ENCODE measurements around the gene SH3TC1.

The SH3TC1 gene

GRCh38 chr4:8259743-8260430, 60.8 kb downstream of the SH3TC1 start:
- DNase-seq (ENCODE audit: low read depth in 1 of 2, low spot score in 1 of 2), result no peak

DNA sequence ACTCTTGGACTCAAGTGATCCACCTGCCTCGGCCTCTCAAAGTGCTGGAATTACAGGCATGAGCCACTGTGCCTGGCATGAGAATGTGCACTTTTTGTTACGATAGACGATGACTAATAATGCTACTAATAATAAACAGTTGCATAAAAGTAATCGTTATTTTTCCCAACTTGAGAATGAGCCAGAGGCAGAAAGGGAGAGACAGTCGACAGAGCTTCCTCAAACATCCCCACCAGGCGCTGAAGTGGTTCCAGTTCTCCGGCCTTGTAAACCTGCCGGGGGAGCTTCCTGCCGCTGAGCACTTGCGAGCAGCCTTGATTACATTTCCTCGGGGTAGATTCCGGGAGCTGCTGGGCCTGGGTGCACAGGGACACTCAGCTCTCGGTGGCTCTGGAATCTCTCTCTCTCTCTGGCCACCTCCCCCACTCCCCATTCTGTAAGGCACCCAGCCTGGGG, 61.6 kb downstream of the SH3TC1 start:
- DNase-seq (ENCODE audit: low read depth in 1 of 2, low spot score in 1 of 2), result no peak

DNA sequence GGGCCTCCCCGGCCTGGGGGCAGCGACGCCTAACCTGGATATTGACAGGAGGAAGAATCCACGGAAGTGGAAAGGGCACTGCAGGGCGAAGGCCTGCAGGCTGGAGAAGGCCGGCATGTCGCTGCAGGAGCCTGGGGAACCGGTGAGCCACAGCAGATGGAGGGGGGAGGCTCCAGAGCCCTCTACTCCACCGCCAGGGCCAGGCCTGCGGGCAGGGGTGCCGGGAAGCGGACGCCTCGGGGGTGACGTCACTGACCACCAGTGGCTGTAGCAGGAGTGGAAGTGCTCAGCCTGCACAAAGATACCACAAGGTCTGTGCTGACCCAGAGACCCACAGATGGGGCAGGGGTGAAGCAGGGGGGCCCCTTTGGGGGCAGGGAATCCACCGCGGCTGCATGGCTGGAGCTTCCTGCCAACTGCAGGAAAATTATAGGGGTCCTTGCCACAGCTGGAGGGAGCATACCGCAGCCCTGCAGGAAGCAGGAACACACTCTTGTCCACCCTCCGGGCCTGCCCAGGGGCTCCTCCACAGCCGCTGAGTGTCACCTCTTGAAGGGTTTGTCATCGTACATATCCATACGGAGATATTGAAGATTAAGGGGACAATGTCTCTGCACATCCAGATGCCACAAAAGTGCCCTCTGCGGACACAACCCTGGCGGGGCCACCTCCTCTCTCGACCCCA, 62.9 kb downstream of the SH3TC1 start:
- DNase-seq (ENCODE audit: low read depth in 1 of 2, low spot score in 1 of 2), result no peak

DNA sequence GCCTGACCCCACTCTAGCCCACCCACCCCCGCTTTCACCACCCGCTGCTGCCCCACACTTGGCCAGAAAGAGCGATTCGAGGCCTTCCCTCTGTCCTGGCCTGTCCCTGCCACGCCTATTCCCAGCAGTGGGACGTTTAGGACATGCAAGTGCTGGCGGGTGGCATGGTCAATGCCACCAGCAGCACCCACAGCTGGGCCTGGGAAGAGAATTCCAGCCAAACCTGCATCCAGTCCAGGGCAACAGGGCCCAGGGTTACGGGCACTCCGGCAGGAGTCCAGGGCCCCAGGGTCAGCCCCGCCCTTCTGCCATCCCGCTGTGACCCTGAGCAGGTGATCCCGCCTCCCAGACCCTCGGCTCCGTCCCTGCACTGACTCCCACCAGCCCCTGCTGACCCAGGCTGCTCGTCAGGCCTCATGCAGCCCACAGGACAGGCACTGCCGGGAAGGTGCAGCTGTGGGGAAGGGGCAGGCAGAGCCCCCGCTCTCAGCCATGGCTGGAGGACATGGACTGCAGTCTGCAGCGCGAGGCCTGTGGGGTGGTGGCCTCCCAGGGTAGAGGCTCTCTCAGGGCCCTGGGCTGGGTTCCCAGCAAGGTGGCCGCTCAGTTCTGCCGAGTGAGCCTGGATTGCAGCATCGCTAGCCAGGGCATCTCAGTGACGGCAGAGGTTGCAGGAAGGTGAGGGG, 63.7 kb downstream of the SH3TC1 start:
- no peak for DNase-seq (ENCODE audit: low read depth in 1 of 2, low spot score in 1 of 2)

DNA sequence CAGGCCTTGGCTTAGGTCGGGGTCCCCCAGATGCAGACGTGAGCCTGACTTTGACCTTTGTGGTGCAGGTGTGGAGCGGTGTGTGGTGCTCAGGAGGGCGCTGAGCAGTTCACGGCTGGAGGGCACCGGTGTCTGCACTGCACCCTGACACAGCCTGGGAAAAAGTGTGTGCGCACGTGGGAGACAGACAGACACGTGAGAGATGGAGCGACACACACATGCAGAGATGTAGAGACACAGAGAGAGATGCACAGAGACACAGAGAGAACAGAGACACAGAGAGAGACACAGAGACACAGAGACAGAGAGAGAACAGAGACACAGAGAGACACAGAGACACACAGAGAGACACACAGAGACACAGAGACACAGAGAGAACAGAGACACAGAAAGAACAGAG, 64.3 kb downstream of the SH3TC1 start:
- no peak for DNase-seq (ENCODE audit: low read depth in 1 of 2, low spot score in 1 of 2)

DNA sequence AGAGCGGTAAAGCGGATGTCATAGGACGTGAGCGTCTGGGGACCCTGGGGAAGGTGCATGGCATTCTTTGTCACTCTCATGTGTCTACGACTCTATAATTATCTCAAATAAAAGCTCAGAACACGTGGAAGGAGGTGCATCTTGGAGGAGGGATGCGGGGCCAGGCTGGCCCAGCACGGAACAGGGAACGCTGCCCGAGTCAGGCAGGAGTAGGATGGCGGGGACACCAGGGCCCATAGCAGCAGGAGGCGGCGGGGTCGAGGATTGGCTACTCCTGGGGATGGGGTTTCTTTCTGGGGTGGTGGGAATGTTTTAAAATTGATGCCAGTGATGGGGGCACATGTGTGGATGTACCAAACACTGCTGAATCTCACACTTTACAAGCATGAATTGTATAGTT, 65.0 kb downstream of the SH3TC1 start:
- DNase-seq (ENCODE audit: low read depth in 1 of 2, low spot score in 1 of 2), result no peak

DNA sequence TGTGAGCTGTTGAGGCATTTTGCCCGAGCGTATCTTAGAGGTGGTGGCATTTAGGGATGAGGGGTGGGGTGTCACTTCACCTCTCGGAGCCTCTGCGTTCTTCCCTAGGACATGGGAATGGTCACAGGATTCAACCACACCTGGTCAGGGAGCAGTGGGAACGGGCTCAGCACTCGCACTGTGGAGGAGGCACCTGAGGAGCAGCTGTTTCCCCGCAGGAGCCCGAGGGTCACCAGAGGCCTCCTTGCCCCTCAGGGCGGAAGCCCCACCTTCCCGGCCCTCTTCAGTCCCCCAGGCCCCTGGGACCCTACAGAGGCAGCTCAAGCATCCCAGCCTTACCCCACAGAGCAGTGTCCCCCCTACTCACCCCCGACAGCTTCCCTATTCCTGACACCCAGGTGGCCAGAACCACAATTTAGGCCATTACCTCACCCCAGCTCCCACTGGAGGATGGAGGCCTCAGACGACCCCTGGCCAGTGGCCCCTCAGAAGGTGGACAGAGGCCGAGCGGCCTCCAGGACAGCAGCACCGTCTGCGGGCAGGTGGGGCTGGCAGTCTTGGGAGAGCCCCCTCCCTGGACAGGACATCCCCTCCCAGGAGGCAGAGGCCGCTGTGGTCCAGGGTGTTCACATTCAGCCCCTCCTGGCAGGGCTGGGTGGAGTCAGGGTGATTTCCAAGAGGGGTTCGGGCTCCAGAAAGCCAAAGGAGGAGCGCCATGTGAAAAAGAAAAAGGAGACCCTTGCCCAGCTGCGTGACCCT, 66.3 kb downstream of the SH3TC1 start:
- no peak for DNase-seq (ENCODE audit: low read depth in 1 of 2, low spot score in 1 of 2)

GRCh38 chr4:8266088-8266487, 67.0 kb downstream of the SH3TC1 start:
- DNase-seq (ENCODE audit: low read depth in 1 of 2, low spot score in 1 of 2), result no peak

DNA sequence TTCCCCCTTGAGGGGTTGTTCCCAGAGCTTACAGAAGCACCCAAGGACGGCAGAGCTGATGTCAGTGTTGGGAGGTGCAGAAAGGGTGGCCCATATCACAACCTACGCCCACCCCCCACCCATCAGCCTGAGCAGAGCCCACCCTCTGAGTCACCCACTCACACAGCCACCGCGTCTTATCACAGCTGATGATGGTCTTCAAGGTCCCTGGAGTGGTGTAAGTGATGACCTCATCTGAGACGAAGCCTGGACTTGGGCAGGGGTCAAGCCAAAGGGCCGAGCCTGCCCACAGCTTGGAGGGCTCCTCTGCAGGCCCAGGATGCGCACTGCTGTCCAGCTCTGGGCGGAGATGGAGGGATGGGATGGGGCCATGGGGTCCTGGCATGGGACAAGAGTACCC, 67.4 kb downstream of the SH3TC1 start:
- DNase-seq (ENCODE audit: low read depth in 1 of 2, low spot score in 1 of 2), result no peak

DNA sequence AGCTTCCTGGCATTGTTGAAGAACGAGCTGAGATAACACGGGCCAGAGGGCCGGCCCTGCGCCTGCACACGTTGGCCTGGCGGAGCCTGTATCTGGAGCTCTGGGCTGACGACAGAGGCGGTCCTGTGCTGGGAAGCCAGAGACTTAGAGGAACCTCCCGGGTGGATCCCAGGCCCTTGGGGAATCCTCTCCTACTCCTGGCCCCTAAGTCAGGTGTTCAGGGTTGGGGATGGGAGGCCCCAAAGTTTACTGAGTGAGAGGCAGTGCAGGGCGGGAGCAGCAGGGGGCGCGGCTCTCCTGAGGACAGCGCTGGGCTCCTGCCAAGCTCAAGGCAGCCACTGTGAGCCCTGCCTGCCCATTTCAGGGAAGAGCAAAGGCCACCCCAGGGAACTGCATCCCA, 68.0 kb downstream of the SH3TC1 start:
- DNase-seq (ENCODE audit: low read depth in 1 of 2, low spot score in 1 of 2), result no peak

GRCh38 chr4:8268211-8268610, 69.1 kb downstream of the SH3TC1 start:
- DNase-seq (ENCODE audit: low read depth in 1 of 2, low spot score in 1 of 2), result no peak

- no peak for DNase-seq (ENCODE audit: low read depth in 1 of 2, low spot score in 1 of 2)
Observed at GRCh38 chr4:8268901-8269534, 69.9 kb downstream of the SH3TC1 start.

DNA sequence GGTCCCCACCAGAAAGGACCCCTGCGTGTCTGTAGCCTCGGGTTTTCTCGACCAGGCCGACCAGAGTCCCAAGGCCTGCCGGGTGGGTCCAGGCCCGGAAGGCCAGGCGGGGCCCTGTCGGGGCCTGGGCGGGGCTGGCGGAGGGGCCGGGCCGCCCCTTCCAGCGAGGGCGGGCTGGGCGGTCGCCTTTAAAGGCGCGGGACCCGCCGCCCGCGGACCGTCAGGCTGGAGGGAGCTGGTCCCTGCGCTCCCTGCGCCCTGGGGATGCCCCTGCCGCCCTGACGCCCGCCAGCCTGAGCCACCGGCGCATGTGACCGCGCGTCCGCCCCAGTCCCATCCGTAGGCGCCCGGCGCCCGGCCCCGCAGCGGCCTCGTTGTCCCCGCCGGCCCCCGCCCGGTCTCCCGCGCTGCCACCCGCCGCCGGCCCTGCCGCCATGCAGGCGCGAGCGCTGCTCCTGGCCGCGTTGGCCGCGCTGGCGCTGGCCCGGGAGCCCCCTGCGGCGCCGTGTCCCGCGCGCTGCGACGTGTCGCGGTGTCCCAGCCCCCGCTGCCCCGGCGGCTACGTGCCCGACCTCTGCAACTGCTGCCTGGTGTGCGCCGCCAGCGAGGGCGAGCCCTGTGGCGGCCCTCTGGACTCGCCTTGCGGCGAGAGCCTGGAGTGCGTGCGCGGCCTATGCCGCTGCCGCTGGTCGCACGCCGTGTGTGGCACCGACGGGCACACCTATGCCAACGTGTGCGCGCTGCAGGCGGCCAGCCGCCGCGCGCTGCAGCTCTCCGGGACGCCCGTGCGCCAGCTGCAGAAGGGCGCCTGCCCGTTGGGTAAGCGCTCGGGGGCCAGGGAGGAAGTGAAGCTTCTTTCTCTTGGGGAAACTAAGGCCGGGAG, 70.7 kb downstream of the SH3TC1 start, which contains the start of gene HTRA3:
HTRA3 (plus strand) TSS at position 220 of the 883 bp plus-strand sequence; CDS start at position 435, 215 bp downstream.
- DNase-seq (ENCODE audit: low read depth in 1 of 2, low spot score in 1 of 2), result no peak

- no peak for DNase-seq (ENCODE audit: low read depth in 1 of 2, low spot score in 1 of 2)
Observed at GRCh38 chr4:8270418-8270771, 71.3 kb downstream of the SH3TC1 start.

- DNase-seq (ENCODE audit: low read depth in 1 of 2, low spot score in 1 of 2), result no peak
Observed at GRCh38 chr4:8270912-8271815, 72.1 kb downstream of the SH3TC1 start.

- no peak for DNase-seq (ENCODE audit: low read depth in 1 of 2, low spot score in 1 of 2)
Observed at GRCh38 chr4:8271821-8272220, 72.7 kb downstream of the SH3TC1 start.

DNA sequence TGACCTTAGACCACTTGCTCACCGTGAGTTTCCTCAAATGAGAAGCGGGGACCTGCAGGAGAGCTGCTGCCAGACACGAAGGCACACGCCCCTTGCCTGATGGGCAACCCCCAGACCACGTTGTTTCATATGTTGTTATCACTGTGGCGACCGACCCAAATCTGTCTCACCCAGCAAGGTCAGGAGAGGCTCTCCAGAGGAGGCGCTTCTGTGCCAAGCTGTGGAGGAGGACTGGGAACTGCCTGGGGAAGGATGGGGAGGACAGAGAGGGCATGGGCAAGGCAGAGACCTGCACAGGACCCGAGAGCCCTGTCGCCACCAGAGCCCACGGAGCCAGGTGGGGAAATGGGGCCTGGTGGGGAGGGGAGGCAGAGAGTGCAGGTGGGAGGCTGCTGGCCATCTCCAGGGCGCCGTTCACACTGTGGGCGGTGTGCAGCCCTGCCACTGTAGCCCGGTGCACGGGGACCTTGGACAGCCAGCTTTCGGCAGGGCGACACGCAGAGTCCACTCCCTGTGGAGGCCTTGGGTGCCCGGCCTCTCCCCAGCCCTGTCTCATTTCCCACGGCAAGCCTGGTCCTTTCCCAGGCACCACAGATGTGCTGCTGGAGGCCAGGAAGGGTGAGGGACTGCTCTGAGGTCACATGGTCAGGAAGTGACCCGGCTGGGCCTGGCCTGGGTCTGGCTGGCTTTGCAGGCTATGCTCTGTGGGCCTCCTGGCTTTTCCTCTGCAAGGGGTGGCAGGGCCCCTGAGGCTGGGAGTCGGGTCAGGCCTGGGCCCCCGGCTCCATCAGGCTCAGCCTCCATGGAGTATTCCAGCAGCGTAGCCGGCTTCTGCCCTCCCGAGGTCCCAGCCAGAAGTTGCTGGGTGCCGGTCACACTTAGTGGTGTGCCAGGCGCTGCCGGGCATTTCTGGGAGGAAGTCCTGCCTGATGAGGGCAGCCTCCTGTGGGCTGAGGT, 73.7 kb downstream of the SH3TC1 start:
- no peak for DNase-seq (ENCODE audit: low read depth in 1 of 2, low spot score in 1 of 2)

DNA sequence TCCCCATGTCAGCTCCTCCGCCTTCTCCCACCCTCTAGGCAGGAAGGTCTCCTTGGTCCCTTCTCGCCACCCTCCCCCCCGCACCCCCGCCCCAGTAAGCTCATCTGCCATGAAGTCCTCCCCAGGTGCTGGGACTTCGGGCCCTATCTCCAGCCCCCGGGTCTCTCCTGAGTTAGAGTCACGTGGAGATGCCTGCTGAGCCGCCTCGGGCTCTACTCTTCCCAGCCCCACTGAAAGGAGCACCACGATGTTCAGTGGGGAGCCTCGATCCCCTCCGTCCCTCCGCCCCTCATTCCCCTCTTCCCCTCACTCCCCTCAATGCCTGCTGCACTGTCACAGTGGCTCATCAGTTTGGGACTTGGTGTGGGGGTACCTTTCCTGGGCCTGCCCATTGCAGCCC, 74.4 kb downstream of the SH3TC1 start:
- DNase-seq (ENCODE audit: low read depth in 1 of 2, low spot score in 1 of 2), result no peak
